NOMO-1 treated with dmso at 0.1 percent for 144 hours (cell line): ENCODE data around the gene FGF3.

ENCODE experiments used
- DNase-seq: peaks from one replicate; lab custom pipeline; 2025; ENCODE audit not compliant: unreplicated experiment; lab: John Stamatoyannopoulos, UW

FGF3 gene

DNA sequence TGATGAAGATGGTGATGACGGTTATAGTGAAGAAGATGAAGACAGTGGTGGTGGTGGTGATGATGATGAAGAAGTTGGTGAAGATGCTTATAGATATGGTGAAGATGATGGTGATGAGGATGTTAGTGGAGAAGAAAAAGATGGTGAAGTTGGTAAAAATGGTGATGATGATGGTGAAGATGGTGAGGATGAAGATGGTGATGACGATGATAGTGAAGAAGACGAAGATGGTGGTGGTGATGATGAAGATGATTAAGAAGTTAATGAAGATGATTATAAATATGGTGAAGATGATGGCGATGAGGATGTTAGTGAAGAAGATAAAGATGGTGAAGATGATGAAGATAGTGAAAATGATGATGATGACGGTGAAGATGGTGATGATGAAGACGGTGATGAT lies 25.2 kb upstream of the FGF3 start:
- no peak for DNase-seq

DNA sequence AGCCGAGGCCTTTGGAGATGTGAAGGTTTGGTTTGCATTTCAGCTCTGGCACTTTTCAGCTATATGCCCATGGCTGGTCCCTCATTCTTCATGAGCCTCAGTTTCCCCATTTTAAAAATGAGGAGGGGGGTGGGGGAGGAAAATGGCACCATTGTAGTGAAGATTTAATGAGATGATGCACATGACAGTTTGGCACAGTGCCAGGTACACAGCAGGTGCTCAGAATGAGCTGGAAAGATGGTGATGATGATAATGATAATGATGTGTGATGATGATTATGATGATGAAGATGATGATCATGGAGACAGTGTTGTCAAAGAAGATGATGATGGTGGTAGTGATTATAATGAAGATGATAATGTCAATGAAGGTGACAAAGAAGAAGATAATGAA lies 24.3 kb upstream of the FGF3 start:
- DNase-seq = no peak

DNA sequence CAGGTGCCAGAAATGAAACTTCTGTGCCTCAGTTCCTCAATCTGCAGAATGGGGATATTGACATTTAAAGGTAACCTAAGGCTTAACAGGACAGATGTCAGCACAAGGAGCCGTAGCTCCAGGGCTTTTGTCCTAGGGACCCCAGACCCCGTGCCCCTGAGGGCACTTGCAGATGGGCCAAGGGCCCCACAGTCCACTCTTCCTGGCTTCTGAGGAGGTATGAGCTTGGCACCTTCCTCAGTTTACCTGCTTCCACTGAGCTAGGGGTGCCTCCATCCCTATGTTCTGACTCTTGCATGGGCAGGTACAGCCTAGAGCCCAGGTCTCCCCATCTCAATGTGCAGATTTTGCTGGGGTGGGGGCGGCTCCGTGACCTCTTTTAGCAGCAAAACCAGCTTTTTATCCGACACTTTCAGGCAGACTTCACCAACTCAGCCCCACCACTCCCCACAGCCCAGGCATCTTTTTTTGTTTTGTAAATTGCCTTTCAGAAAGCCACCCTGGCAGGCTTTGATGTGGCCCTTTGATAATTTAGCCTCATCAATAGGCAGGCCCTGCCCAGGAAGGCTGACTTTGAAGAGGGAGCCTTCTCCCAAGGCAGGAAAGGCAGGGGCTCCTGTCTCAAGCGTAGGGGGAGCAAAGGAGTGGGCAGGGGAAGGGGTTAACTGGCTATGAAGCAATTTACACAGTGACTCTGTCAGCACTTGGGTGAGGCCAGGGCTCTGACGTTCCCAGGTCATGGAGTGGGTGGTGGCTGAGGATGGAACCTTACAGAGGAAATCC lies 23.7 kb upstream of the FGF3 start:
- no peak for DNase-seq

DNA sequence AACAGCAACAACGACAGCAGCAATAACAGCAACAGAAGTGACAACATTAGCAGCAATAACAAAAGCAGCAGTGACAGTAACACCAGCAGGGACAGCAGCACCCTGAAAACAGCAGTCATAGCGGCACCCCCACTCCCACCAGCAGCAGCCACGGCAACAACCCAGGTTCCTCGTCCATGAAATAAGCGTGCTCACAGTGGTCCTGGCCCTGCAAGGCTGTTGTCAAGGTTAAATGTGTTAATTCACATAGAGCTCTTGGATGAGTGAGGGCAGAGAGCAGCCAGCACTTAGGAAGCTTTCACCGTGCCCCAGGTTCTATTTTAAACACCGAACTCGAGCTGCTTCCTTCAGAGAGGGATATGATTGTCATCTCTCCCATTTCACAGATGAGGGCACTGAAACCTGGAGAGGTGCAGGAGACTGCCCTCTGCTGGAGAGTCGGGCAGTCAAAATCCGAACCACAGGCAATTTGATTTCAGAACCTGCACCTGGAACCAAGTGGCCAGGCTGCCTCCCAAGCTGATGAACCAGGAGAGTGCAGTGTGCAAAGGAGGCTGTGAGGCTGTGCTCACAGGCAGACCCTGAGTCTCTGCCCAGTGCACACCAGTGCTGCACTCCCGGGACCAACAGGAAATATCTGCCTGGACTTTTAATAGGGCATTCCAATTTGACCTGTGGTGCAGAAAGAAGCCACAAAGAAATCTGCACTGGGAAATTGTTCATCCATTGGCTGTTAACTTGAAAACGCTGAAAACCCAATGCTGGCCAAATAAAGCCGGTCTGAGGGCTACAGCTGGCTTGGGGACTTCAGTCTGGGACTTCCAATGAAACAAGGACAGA lies 22.9 kb upstream of the FGF3 start:
- no peak for DNase-seq

DNA sequence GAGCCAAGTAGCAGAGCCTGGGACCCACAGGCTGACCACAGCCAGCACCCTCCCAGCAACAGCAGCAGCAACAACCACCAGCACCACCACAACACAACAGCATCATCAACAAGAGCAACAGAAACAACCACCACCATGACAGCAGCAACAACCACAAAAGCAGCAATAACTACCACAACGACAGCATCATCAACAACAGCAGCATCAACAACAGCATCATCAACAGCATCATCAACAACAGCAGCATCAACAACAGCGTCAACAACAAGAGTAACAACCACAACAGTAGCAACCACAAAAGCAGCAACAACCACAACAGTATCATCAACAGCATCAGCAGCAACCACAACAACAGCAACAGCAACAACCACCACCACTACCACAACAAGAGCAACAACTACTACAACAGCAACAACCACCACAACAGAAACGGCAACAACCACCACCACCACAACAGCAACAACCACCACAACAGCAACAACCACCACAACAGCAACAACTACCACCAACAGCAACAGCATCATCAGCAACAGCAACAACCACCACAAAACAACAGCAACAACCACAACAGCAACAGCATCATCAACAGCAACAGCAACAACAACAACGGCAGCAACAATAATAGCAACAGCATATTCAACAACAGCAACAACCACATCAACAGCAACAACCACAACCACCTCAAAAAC lies 22.1 kb upstream of the FGF3 start:
- no peak for DNase-seq

- DNase-seq = no peak
Measured at GRCh38 chr11:69840371-69841169, 21.4 kb upstream of the FGF3 start.

GRCh38 chr11:69839516-69839915 lies 20.3 kb upstream of the FGF3 start:
- no peak for DNase-seq

GRCh38 chr11:69837791-69838190 lies 18.6 kb upstream of the FGF3 start:
- DNase-seq = no peak

GRCh38 chr11:69836401-69836800 lies 17.2 kb upstream of the FGF3 start:
- DNase-seq = no peak

DNA sequence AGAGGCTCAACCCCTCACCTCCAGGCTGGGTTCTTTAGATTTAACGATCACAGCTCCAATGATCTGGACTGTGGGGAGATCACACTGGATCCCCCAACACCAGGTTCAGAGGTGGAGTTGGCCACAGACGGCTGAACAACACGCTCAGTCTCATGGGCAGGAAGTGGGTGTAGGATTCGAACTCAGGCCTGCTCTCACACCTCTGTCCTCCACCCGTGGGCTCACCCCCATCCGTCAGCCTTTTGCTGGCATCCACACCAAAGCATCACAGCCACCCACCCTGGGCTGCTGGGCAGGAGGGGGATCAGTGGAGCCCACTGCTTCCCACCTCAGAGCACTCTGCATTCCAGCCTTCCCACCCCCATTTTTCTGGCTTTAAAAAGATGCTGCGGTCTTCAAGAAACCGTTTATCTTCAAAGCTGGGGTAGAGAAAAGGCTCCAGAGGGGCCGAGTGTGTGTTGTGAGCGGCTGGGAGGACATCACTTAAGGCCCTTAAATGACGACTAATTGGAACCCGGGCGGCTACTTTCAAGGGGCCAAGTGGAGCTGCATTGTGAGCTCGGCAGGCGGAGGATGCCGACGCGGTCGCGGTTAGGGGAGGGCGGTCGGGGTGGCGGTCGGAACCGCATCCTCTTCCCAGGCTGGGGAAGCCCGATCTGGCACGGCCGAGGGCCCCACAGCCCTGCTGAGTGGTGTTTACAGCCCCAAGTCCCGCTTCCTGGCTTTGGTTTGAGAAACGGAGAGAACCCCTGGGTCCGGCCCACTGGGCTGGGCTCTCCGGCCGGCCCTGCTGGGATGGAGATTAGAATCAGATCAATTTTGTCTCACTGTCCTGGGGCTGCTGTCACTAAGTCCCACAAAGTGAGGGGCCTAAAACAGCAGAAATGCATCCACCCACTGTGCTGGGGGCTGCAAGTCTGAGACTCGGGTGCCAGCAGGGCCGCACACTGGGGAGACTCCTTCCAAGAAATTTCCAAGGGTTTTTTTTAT lies 15.9 kb upstream of the FGF3 start:
- no peak for DNase-seq

DNA sequence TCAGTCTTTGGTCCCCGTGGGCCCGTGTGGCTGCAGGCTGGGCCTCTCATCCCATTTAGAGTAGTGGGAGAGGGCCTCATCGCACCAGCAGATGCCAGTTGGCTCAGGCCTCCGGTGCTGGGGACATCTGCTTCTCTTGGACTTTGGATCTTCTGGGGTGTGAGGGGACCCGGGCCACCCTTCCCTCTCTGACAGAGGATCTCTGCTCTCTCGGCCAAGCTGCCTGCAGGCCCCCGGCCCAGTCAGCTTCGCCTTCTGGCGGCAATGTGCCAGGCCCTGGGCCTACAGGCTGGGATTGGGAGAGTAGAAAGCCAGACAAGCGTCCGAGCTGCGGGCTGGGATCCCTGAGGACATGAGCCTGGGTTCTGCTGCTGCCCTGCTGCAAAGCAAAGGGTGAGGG lies 15.0 kb upstream of the FGF3 start:
- no peak for DNase-seq

GRCh38 chr11:69832561-69833413 lies 13.6 kb upstream of the FGF3 start:
- no peak for DNase-seq

GRCh38 chr11:69831985-69832384 lies 12.8 kb upstream of the FGF3 start:
- no peak for DNase-seq

- no peak for DNase-seq
Measured at GRCh38 chr11:69830086-69830485, 10.9 kb upstream of the FGF3 start.

DNA sequence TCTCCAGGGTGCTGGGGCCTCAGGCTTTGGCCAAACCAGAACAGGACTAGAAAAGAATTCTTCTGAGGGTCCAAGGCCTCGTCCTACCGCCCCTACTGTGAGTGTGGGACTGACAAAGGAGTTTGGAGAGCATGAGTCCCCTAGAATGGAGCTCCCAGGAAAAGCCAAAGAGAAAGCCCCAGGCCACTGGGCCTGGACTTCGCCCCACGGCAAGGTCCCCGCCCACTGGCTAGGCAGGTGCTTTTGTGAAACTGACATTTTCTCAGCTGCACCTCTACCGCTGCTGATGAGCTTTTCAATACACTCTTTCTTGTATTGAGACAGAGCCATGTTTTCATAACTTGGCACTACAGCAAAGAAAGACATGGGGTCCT lies 9.7 kb upstream of the FGF3 start:
- DNase-seq = no peak

GRCh38 chr11:69828276-69828970 lies 9.2 kb upstream of the FGF3 start:
- no peak for DNase-seq

DNA sequence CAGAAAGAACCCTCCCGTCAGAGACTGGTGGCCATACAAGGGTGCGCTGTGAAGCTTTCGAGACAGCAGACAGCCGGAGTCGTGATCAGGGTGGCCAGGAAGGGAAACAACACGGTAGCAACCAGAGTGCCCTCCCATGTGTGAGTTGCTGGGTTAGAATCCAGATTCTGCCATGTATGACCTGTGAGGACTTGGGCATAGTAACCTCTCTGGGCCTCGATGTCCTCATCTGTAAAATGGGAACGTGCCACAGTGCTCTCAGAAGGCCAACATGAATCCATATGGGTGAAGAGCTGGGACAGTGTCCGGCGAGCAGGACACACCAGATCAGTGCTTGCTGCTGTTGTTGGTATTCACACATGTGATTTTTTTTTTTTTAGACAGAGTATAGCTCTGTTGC lies 7.6 kb upstream of the FGF3 start:
- no peak for DNase-seq

DNA sequence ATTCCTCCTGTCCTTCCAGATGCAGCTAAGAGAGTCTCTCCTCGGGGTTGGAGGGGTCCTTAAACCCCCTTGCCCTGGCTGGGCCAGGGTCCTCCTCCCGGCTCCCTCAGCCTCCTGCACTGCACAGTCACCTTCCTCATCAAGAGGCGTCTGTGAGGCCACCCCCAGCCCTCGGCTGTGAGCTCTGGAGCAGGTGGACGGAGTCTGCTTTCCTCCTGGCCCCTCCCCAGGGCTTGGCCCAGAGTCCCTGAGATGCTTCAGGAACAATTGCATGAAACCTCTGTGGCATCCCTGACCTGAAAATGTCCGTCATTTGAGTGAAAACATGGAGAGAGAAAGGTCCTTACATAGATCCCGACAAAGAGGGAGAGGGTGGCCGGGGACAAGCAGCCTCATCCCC lies 6.7 kb upstream of the FGF3 start:
- no peak for DNase-seq
